ENCODE measurements around the gene THEM4. TPM values are rescaled to one million over a fixed set of nuclear protein-coding genes. Genes with fewer than 3 reads are reported as not detected.

THEM4 gene
- total RNA-seq, 2 donors from 2014 or later = 7.7 to 23.3 TPM

GRCh38 chr1:151939779-151940178 is 30.5 kb upstream of the THEM4 start:
- Histone ChIP-seq H3K9me3 (no peaks in the 10 kb centered on the region), H3K36me3 (no peaks in the 10 kb centered on the region), H3K4me3 (no peak overlapping the region), H3K4me1 (ENCODE audit: control insufficient read depth in 1 of 2, low read depth in 2 of 2) (peaks cover 4 to 24% of the 10 kb centered on the region in 2 donors), H3K27me3 (replicated peaks; ENCODE audit: insufficient read depth) (no peaks in the 10 kb centered on the region), H3K27ac (no peak overlapping the region)
- TF ChIP-seq CTCF (IDR thresholded peaks at IDR 0.05) = no peak
- ATAC-seq (ENCODE audit: insufficient number of reproducible peaks, low FRiP score, low read depth) = no peak
- DNase-seq (ENCODE audit: low spot score) = no peak

GRCh38 chr1:151939141-151939540 is 29.8 kb upstream of the THEM4 start:
- DNase-seq (ENCODE audit: low spot score) (no peak), ATAC-seq (ENCODE audit: insufficient number of reproducible peaks, low FRiP score, low read depth) (no peak)
- Histone ChIP-seq H3K36me3 (no peaks in the 10 kb centered on the region), H3K27me3 (replicated peaks; ENCODE audit: insufficient read depth) (no peaks in the 10 kb centered on the region), H3K4me3 (no peak overlapping the region), H3K4me1 (ENCODE audit: control insufficient read depth in 1 of 2, low read depth in 2 of 2) (peaks cover 4 to 18% of the 10 kb centered on the region in 2 donors), H3K27ac (no peak overlapping the region), H3K9me3 (no peaks in the 10 kb centered on the region)
- no peak for TF ChIP-seq CTCF (IDR thresholded peaks at IDR 0.05)

- peaks cover 1 to 9% of the 10 kb centered on the region in 2 donors for H3K4me1 ChIP-seq (ENCODE audit: control insufficient read depth in 1 of 2, low read depth in 2 of 2)
- no peaks in the 10 kb centered on the region for H3K27me3 ChIP-seq (replicated peaks; ENCODE audit: insufficient read depth)
- H3K4me3 ChIP-seq = no peak overlapping the region
- H3K27ac ChIP-seq = no peak overlapping the region
- ATAC-seq (ENCODE audit: insufficient number of reproducible peaks, low FRiP score, low read depth) = no peak
- H3K36me3 ChIP-seq = no peaks in the 10 kb centered on the region
- no peak for DNase-seq (ENCODE audit: low spot score)
- no peak for TF ChIP-seq CTCF (IDR thresholded peaks at IDR 0.05)
- no peaks in the 10 kb centered on the region for H3K9me3 ChIP-seq
These were observed 27.3 kb upstream of the THEM4 start for GRCh38 chr1:151936653-151937052.

DNA sequence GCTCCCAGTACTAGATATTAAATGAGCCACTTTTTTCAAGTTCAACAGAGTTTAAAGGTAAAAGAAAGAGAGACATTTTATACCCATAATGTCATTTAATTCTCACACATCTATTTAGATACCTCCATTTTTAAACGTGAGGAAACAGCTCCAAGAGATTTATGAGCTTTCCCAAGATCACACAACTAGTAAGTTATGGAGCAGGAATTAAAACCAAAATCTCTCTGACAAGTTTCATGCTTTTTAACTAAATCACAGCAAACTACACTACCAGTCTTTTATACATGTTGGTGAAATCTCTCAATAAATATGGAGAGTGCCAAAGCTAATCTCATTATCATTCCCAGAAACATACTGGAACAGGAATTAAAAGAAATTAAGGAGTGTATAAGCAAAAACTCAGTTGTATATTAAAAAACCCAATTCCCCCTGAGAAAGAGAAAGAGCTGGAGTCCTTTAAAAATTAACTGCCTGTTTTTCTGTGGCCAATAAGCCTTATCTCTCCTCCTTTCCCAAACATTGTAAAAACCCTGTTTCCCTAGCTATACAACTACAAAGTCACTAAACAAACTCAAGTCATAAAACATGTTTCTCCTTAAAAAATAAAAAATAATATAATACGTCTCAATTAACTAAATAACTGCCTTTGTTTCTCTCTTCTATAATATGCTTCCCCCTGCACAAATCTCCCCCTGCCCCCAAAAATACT is 26.7 kb upstream of the THEM4 start:
- H3K4me3 ChIP-seq = no peak overlapping the region
- H3K27ac ChIP-seq = no peak overlapping the region
- no peak for TF ChIP-seq CTCF (IDR thresholded peaks at IDR 0.05)
- peaks cover 0 to 3% of the 10 kb centered on the region in 2 donors for H3K4me1 ChIP-seq (ENCODE audit: control insufficient read depth in 1 of 2, low read depth in 2 of 2)
- DNase-seq (ENCODE audit: low spot score) = no peak
- H3K9me3 ChIP-seq = no peaks in the 10 kb centered on the region
- no peaks in the 10 kb centered on the region for H3K36me3 ChIP-seq
- H3K27me3 ChIP-seq (replicated peaks; ENCODE audit: insufficient read depth) = no peaks in the 10 kb centered on the region
- ATAC-seq (ENCODE audit: insufficient number of reproducible peaks, low FRiP score, low read depth) = no peak

DNA sequence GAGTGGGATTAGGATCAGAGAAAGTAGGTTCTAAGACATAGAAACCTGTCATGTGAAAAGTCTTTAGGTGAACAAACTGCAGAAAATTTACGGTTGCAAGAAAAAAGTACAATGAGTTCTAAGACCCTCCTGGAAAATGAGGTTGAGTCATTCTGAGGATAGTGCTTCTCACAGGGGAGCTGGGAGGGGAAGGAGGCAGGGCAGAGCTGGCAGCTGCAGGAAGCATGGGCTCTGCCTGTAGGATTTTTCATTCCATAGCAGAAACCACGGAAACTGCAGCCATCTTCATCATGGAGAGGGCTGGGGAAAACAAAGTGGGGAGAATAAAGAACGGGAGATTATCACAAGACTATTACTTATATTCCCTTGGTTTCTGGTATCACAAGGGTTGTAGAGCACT is 25.8 kb upstream of the THEM4 start:
- no peak overlapping the region for H3K4me3 ChIP-seq
- H3K36me3 ChIP-seq = no peaks in the 10 kb centered on the region
- no peak overlapping the region for H3K27ac ChIP-seq
- no peaks in the 10 kb centered on the region for H3K27me3 ChIP-seq (replicated peaks; ENCODE audit: insufficient read depth)
- no peak for ATAC-seq (ENCODE audit: insufficient number of reproducible peaks, low FRiP score, low read depth)
- DNase-seq (ENCODE audit: low spot score) = no peak
- H3K4me1 ChIP-seq (ENCODE audit: control insufficient read depth in 1 of 2, low read depth in 2 of 2) = no peaks in the 10 kb centered on the region
- TF ChIP-seq CTCF (IDR thresholded peaks at IDR 0.05) = no peak
- H3K9me3 ChIP-seq = no peaks in the 10 kb centered on the region
